GM10847 (cell line): ENCODE results near the gene ELOVL2.

ENCODE experiments used
- POLR2A ChIP-seq: IDR thresholded peaks from 2 replicates; pipeline ENCODE4 v1.6.1; 2011; ENCODE audit not compliant: insufficient read length; ENCODE audit errors: extremely low read depth

Gene ELOVL2

DNA sequence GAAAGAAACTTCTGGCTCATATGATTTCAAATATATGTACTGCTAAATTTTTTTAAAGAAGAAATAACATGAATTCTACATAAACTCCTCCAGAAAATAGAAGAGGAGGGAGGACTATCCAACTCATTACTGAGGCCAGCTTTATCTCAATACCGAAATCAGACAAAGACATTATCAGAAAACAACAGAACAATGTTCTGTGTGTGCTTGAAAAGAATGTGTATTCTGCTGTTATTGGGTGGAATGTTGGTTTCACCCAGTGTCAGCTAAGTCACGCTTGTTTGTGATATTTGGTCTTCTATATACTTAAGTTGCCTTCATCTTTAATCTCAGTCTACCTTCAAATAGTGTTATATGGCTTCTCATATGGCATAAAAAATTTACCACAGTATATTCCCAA, 18.6 kb upstream of the ELOVL2 start:
- no peak for TF ChIP-seq POLR2A

- no peak for TF ChIP-seq POLR2A
Observed at GRCh38 chr6:11062083-11062482, 18.0 kb upstream of the ELOVL2 start.

DNA sequence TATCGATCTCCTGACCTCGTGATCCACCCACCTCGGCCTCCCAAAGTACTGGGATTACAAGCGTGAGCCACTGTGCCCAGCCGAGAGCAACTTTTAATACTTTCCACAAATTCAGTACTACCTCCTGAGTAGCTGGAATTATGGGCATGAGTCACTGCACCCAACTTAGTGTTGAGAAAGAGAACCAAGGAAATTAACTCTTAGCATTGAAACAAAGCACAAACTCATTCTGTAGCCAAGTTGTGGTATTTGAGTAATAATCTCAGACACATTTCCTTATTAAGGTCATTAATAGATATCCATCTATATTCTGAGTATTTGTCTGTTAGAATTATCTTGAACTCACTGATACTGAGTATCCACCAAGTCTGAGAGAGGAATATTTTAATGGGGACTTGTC, 14.3 kb upstream of the ELOVL2 start:
- TF ChIP-seq POLR2A = no peak

DNA sequence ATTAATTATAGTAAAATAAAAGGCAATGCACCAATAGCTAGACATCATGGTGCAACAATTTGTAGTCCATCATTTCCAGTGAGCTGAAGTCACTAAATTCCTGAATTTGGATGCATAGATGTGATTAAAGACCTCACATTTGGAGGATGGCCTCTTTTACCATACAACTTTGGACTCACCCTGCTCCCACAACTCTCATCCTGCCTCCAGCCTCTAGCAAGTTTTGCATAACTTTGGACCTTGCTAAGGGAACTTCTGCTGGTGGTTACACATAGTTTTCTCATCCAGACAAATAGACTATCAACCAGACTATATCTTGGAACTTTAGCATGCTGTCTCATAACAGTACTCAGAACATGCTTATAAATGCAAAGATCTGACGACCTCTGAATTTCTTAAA, 12.8 kb upstream of the ELOVL2 start:
- no peak for TF ChIP-seq POLR2A

DNA sequence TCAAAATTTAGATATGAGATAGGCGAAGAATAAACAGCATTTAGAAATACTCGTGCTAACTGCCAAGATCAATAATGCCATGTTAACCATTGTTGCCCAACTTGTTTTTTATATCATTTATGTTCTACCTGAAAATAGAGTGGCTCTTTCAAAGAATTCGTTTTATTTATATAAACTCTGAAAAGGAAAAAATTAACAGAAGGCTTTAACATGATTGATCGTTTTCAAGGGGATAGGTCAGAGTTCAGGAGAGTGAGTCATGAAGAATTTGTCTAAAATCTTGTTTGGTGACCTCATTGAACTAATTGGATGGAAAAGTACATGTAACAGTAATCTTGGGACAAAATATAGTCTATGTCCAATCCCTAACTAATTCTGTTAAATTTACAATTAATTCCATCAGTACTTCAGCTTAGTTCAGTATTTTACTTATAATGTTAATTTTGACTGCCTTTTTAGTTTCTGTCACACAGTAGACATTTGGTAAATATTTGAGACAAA, 11.1 kb upstream of the ELOVL2 start:
- no peak for TF ChIP-seq POLR2A

GRCh38 chr6:11054722-11055121, 10.6 kb upstream of the ELOVL2 start:
- no peak for TF ChIP-seq POLR2A

DNA sequence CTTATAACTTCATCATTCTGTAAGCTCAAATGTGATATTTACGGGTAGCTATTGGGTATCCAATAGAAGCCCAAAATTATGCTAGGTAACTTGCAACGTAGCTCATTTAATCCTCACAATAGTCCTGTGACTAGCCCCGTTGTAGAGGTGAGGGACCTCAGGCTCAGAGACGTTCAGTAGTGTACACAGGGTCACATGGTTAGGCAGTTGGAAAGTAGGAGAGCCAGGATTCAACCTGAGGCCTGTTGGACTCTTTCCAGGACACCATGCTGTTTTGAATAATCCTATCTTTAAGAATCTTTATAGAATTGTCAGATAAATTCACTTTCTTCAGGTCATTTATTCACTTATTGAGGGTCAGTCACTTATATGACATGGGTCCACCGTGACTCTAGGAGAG, 9.2 kb upstream of the ELOVL2 start:
- no peak for TF ChIP-seq POLR2A

GRCh38 chr6:11050731-11051130, 6.6 kb upstream of the ELOVL2 start:
- no peak for TF ChIP-seq POLR2A

GRCh38 chr6:11044712-11045167, 635 bp upstream of the ELOVL2 start:
- TF ChIP-seq POLR2A = no peak

DNA sequence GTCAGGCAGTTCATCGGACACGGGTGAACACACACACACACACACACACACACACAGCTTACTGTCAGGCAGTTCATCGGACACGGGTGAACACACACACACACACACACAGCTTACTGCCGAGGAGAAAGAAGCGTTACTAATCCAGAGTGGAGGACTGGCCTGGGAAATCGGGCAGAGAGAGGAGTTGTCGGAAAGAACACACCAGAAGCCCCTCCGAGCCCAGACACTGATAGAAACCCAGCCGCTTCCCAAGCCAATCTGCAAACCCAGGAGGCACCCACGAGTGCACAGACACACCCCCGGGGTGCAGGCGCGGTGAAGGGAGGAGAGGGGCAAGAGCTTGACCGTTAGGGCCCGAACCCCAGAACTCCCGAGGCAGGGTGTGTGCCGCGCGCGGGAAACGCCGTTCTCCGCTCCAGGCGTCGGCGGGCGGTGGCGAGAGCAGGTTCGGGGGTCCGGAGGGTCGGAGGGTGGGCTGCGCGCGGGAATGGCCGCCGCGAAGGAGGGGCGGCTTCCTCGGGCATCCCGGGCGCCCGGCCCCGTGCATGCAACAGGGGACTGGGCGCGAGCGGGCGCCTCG, 636 bp downstream of the ELOVL2 start:
- TF ChIP-seq POLR2A = no peak

DNA sequence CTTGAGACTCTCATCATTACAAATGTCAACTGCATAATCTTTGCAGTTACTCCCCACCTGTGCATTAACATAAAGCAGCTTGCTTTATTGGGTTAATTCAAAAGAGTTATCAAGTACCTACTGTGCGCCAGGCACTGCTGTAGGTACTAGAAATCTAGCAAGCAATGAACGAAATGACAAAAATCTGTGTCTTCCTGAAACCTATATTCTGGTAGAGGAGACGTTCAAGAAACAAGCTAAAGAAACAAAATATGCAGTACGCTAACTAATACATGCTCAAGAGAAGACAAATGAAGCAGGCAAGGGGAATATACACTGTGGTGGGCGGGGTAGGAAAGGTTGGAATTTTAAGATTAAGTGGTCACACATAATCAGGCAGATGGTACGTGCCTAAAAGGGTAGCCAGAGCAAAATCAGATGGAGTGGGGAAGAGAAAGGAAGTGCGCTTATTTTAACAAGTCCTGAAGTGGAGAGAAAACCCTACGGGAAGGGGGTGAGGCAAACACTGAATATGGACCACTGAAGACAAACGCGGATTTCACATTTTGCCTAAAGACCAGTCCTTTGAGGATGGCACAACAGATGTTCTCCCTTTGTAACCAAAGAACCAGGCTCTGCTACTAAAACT, 1.2 kb downstream of the ELOVL2 start:
- TF ChIP-seq POLR2A = no peak

DNA sequence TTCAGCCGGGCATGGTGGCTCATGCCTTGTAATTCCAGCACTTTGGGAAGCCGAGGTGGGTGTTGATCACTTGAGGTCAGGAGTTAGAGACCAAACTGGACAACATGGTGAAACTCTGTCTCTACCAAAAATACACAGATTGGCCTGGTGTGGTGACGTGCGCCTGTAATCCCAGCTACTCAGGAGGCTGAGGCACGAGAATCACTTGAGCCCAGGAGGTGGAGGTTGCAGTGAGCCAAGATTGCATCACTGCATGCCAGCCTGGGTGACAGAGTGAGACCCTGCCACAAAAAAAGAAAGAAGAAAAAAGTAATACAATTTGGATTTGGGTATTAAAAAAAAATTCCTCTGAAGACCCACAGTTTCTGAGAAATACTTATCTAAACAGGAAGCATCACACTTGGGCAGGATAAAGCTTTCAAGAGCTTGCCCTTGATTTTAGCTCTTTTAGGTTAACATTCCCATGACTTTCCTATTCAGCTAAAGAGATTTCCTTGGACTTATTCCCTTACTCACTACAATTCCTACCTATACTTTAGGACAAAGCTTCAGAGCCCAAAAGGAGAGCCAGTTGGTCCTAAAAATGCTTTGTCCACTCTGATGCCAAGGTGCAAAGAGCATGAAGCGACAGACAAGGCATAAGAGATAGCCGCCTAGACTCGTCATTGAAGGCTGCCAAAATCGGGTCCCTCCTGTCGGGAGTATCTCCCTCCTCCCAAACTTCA, 1.9 kb downstream of the ELOVL2 start:
- TF ChIP-seq POLR2A = no peak

- TF ChIP-seq POLR2A = no peak
Observed at GRCh38 chr6:11040134-11040533, 4.0 kb downstream of the ELOVL2 start.

GRCh38 chr6:11039040-11039439, 5.1 kb downstream of the ELOVL2 start:
- TF ChIP-seq POLR2A = no peak

GRCh38 chr6:11036977-11037430, 7.1 kb downstream of the ELOVL2 start:
- no peak for TF ChIP-seq POLR2A

DNA sequence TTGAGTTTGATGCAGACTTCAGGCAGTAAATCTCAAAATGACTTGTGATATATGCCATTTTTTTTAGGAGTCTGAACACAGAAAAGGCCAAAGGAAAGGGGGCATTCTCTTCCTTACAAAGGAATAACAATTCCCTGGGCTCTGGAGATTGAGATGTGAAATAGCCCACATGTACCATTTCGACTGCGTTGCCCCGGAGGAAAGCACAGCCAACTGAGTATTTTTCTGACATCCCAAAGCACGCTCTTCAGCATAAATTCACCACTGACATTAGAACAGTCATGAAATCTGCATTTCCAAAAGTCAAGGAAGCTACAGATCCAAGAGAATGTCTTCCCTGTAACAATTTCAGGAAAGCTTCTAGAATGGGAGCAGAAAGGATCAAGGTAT, 7.8 kb downstream of the ELOVL2 start:
- no peak for TF ChIP-seq POLR2A
